HG02623 (cell line): ENCODE results near the gene CEP152.

Experiments used
- ATAC-seq: cut with Tn5 transposase; IDR thresholded peaks from one replicate; pipeline ENCODE4 v1.9.1; 2021; ENCODE audit warnings: moderate library complexity; ENCODE audit not compliant: unreplicated experiment

CEP152 gene

GRCh38 chr15:48778331-48778730, 32.5 kb downstream of the CEP152 start:
- ATAC-seq, result no peak

DNA sequence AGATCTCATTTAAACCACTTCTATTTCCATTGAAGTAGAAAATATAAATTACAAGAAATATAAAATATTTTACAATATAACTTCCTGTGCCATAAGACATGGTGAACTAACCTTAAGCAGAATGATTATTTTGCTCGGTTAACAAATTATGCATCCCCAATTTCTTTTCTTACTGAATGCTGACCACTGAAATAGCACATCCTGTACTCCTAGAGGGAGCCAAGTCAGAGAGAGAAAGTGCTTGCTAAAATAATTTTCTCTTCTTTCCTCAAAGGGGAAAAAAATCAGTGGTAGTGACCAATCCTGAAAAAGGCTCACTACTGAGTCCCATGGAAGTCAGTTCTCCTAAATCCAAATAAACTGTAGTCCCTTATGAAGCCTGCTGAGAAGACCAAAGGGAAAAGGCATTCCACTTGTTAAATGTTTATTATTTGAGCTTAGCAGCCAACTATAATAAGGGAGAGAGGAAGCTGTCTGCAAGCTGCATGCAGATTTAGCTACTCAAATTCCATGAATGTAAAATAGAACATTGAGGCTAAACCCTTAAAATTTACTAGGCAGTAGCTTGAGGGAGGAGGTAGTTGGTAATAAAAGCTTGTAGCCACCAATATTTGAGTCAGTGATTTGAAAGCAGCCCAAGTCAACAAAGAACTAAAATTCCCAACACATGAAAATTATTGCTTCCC, 33.1 kb downstream of the CEP152 start:
- no peak for ATAC-seq

DNA sequence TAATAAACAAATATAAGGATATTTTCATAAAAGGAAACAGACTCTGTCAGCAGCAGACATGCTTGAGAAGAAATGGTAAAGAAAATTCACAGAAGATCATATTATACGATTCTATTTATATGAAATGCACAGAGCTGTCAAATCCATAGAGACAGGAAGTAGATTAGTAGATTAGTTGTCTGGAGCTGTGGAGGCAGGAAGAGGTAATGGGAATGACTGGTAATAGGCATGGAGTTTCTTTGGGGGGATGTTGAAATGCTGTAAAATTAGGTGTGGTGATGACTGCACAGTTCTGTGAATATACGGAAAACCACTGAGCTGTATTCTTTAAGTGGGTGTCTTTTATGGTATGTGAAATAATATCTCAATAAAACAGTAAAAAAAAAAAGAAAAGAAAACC, 35.3 kb downstream of the CEP152 start:
- no peak for ATAC-seq

- no peak for ATAC-seq
Observed at GRCh38 chr15:48774484-48774883, 36.4 kb downstream of the CEP152 start.

DNA sequence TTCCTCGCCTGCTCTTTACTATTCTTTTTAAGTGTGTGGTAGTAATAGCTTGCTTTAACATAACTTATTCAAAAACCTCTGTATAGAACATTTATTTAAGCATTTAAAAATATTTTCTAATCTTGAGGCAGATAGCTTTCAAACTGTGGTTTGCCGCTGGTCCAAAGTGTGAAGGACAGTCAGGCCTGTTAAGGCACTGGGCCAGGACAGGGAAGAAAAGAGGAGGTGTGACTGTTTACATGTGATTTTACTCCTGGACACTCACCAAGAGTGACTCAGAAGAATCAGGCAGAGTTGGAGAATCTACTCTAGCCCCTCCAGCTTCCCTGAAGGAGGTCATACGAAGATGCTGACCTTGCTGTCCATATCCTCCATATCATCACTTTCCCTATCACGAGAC, 44.7 kb downstream of the CEP152 start:
- ATAC-seq, result no peak

DNA sequence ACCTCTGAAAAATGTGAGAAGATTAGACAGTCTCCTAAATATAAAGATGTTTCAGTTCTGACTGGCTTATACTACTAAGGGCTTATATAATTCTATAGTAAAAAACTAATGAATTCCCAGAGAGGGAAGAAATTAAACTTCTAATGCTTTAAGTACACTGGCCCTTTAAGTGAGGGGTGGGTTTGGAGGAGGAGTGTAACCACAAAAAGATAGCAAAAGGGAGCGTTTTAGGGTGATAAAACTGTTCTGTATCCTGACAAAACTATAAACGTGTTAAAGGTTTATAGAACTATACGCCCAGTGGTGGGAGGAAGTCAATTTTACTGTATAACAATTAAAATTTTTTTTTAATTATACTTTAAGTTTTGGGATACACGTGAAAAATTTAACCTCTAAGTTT, 45.8 kb downstream of the CEP152 start:
- no peak for ATAC-seq

DNA sequence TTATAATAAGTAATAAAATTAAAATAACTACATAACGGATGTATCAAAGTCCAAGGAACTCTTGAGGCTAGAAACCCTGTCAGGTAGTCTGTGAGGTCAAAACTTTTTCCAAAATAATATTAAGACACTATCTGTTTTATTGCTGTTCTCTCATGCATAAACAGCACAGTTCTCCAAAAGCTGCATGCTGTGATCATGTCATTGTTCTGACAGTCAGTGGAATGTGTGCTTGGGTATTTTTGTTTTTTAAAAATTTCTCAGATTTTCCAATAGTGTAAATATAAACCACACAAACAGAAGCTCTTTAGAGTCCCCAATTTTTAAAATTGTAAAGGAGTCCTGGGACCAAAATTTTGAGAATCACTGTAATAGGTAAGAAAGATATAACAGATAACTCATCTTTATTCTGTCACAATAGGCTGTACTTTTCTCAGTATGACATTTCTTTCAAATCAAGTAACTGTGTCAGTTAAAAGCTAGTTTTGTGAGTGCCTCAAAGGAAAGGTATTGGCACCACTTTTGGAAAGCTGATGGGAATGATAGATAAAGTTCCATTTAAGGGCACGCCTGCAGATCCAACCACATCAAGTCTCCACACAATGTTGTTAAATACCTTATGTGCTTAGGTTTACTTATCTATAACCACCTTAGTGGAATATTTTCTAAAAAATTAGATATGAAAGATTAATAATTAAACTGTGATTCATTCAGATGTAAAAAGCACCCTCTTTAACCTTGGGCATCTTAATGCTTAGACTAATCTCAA, 49.3 kb downstream of the CEP152 start:
- ATAC-seq, result no peak

GRCh38 chr15:48759921-48760320, 50.9 kb downstream of the CEP152 start:
- ATAC-seq, result no peak

GRCh38 chr15:48757661-48758060, 53.2 kb downstream of the CEP152 start:
- ATAC-seq, result no peak

- no peak for ATAC-seq
Observed at GRCh38 chr15:48754011-48754410, 56.9 kb downstream of the CEP152 start.

- ATAC-seq, result no peak
Observed at GRCh38 chr15:48751595-48751994, 59.3 kb downstream of the CEP152 start.

DNA sequence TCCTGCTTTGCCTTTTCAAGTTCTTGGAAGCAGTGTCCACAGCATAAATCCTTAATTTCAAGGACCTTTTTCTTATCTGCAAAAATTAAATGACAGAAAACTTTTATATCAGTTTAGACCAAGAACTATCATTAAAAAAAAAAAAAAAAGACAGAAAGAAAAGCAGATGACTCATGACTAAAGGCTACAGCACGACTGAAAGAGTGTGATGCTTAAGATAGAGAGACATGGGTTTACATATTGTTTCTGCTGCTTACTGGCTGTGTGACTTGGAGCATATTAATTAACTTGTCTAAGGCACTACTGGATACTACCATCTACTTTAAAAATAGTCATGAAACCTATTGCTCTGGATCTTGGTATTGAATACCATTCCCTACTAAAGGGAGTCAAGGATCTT, 62.3 kb downstream of the CEP152 start:
- ATAC-seq, result no peak

DNA sequence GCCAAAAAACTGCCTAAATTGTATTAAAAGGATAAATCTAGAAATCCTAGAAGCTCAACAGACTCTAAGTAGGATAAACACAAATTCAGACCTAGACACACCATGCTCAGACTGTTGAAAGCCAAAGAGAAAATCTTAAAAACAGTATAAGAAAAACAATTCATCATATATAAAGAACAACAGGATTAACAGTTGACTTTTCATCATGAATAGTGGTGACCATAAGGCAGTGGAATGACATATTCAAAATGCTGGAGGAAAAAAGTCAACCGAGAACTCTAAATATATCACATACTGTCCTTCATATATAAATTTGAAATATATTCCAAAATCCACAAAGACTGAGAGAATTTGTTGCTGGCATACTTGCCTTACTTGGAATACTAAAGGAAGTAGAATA, 77.3 kb downstream of the CEP152 start:
- no peak for ATAC-seq

DNA sequence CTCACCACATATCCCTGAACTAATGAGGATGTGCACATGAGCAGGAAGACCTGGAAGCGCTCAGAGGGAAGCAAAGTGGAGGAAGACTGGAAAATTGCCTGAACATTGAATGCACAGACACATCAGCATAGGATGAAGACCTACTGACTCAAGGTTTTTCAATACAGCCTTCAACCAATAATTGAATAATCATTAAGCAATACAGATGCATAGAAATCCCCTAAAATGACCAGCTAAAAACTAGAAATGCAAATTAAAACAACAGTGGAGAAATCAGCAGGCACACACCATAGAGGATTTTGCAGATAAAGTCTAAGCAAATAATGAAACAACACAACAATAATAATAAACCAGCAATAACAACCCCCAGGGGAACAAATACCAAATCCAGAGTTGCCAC, 80.4 kb downstream of the CEP152 start:
- no peak for ATAC-seq

DNA sequence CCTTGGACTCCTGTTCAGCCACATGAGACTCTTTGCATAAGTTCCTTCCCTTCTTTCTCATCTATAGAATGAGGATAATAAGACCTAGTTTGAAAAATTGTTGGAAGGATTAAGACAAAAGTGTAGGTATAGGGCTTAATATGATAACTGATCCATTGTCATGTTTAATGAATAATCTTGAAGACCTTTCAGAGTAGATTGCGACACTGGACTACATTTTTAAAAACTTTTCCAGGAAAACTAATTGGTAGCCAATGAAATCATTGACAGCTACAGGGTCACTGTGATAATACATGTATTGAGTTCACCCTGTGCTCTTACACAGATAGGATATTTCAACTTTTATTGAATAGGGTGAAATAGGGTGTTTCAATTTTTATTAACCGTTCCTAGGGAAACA, 86.9 kb downstream of the CEP152 start:
- no peak for ATAC-seq

GRCh38 chr15:48722764-48723661, 87.9 kb downstream of the CEP152 start:
- no peak for ATAC-seq

GRCh38 chr15:48721061-48721810, 89.6 kb downstream of the CEP152 start:
- ATAC-seq, result no peak

- ATAC-seq, result no peak
Observed at GRCh38 chr15:48720646-48721045, 90.2 kb downstream of the CEP152 start.

- no peak for ATAC-seq
Observed at GRCh38 chr15:48719668-48720067, 91.2 kb downstream of the CEP152 start.

GRCh38 chr15:48718646-48719045, 92.2 kb downstream of the CEP152 start:
- no peak for ATAC-seq

DNA sequence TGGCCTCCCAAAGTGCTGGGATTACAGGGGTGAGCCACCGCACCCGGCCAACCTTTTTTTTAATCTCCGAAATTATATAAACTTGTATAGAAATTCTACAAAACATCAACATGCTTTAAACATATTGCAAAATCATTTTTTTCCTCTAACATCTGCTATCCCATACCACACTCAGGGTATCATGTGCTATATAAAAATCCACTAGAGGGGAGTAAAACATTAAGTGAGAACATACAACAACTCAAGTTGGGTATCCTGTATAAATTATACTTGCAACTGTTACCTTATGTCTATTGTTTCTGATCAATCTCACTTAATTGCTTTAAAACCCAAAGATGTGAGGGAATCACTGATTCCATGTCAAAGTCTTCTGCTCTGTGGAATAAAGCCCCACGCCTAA, 93.4 kb downstream of the CEP152 start:
- no peak for ATAC-seq
